HCEC 1CT (cell line): Measurements from ENCODE around the gene HDAC4.
A peak's percentile ranks its signal among the peaks of the same experiment; 100 is the strongest.

ENCODE experiments used
- DNase-seq: peaks from one replicate; pipeline ENCODE4 v3.0.0-alpha.2; 2017

The HDAC4 gene

DNA sequence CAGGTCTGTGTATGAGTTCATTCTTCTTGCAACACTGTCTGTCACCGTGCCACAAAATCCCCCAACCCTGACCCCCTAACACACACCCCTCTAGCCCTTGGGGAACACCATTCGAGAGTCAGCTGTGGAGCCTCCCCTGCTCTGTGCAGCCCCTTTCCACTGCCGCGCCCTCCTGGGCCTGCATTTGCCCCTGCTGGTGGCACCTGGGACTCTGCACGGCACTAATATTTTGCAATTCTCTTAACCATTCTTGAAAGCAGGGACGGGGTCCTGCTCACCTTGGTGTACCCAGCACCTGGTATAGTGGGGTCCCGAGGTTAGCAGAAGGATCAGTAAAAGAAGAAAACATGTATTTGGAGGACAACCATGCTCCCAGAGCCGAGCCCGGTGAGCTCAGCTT, 124.0 kb downstream of the HDAC4 start:
- no peak for DNase-seq

DNA sequence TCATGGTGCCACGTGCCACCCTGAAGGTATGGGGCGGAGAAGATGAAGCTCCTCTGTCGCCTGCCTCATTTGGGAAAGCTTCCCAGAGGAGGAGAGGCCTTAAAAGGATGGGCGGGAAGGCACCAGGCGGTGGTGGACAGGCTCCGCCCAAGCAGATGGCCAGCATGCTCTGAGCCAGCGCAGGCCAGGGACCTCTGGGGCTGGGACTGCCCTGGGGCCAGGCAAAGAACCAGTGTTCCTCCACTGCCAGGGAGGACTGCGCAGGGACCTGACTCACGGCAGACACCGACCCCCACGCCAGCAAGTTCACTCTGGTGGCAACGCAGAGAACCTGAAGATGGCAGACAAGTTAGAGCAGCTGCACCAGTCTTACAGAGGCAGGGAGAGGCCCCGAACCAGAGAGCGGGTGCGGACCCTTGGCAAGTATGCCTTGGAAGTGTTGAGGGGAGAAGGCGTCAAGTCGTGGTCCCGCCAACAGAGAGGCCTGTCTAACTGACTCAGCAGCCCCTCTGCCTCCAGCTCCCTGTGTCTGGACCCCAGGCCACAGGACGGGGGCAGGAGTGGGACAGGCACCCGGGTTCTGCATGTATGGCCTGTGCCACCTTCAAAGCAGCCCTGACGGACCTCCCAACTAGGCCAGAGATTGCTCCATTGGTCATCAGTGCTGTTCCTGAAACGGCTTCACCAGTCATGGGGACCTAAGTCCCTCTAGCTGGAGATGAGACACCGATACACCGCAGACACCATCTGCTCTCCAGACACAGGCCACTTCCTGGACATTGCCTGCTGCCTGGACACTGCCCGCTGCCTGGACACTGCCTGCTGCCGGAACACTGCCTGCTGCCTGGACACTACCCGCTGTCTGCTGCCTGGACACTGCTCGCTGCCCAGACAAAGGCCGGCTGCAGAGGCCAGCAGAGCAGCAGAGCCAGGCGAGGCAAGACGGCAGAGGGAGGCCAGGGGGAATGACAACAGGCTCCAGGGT, 124.7 kb downstream of the HDAC4 start:
- peak; percentile 82 for DNase-seq

DNA sequence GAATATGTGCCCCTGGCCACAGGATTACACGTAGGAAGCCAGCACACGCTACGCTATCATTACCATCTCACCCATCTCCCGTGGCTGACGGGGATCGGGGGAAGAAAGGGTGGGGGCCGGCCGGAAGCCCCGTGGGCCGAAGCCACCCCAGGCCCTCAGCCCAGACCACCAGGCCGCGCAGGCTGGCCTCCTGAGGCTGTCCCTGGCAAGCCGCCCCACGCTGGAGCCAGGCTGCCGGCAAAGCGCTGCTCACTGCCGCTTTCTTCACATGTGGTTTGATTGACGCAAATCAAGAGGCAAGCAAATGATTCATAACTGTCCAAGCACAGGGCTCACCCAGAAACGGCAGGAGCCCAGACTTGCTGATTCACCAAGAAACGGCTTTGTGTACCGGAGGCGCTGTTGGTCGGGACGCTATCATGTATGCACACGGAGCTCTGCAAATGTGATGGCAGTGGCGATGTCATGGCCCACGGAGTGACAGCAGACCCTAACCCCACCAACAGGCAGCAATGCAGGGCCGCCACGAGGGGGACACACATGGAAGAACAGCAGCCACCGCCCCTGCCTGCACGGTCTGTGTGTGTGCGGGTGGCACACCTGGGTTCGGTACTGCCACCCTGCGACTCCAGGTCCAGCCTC, 125.7 kb downstream of the HDAC4 start:
- DNase-seq: peak; percentile 98

DNA sequence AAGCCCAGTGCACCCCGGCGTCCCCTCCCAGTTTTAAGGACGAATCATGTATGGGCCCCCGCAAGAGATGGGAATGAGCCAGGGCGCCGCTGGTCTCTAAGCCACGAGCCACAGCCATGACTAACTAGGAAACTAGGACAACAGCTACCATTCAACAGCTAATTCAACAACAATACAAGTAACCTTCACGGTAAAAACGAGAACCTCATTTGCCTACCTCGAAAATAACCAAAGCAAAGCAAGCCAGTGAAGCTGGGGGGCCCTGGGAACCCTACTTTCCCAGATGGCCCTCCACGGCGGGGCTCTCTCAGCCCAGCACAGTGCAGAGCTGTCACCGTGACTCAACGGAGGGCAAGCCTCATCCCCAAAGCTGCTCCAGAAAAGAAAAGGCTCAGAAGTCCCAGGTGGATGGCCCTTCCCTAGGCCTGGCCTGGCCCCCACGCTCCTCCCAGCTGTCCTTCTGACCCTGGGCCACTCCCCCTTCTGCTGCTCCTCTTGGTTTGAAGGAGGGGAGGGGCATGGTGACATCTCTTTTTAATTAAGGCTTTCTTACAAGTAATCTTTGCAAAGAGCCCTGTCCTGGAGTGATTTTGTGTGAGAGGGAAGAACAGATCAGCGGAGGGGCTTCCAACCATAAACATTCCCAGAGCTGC, 126.3 kb downstream of the HDAC4 start:
- peak; percentile 68 for DNase-seq

DNA sequence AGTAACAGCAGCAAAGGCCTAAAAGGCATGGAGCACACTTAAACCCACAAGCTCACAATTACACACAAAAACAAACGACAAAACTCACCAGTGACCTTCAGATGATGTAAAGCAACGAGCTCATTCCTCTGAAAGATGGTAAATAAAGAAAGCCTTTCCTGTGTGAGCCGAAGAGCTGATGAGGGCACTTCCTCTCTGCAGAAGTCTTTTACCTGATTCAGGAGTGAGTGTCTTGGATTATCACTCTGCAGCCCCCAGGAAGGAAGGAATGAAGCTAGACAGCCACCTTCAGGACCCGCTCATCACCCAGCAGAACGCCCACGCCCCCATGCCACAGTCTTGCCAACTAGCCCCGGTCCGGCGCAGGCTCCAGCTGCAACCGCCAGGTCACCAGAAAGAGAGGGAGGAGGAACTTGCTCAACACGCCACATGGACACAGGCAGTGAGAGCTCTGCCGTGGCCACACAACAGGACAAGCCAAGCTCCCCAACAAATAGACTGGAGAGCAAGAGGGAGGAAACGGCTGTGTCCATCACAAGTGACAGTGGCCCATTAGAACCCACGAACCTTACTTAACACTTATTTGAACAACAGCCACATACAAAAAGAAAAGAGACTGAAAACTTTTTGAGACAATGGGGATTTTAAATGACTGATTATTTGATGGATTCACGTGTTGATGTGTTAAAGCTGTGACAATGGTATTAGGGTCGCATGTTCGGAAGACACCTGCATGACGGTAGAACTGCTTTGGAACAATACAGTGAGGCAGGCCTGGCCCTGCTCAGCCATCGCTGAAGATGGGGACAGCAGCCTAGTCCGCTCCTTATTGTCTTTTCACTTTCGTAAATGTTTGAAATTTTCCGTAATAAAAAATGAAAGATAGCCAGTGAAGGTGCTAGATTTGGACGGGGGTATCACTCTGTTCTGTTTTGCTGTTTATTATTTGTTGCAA, 127.3 kb downstream of the HDAC4 start:
- DNase-seq: no peak

DNA sequence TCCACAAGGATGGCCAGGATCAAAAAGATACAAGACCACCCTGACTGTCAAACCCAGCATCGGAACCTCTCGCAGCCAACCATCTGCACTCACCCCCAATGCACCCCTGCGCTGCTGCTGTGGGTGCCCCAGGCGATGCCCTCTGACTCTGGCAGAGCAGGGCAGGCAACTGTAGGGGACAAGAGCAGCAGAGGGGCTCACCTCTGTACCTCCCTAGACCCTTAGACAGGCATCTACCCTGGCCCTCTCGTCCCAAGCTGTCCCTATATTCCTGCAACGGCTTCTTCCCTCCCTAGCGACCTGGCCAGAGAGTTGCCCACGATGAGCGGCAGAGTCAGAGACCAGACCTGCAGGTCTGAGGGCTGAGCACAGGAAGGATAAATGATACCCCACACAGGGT, 128.2 kb downstream of the HDAC4 start:
- DNase-seq: no peak

DNA sequence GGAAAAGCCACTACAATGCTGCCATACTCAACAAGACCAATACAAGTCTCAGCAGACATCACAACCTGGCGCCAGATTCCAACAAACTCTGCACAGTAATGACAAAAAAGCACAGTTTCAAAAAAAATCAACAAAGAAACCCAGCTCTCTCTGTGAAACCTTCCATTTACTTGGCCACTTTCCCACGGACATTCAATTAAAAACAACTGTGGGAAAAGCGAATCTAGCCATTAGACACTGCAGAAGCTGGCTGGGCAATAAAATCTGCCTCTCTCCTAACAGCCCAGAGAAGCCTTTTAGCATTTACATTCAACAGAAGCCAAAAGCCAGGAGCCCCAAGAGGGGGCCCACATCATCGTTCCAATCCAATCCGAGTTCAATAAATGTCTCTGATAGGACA, 128.9 kb downstream of the HDAC4 start:
- no peak for DNase-seq

DNA sequence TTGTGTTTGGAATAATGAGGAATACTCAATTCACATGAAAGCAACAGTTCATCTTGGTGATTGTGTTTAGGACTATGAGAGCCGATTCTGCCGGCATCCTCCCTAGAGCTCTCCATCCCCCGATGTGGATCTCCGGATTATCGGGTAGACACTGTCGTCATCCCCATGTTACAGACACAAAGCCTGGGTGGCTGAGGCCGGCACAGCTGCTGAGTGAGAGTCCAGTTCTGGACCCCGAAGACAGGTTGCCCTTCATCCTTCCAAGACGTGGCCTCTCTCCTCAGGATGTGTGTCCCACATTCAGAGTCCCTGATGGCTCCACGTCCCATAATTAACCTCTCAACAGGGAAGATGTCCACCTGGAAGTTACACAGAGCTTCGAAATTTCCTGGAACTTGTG, 129.3 kb downstream of the HDAC4 start:
- DNase-seq: no peak

DNA sequence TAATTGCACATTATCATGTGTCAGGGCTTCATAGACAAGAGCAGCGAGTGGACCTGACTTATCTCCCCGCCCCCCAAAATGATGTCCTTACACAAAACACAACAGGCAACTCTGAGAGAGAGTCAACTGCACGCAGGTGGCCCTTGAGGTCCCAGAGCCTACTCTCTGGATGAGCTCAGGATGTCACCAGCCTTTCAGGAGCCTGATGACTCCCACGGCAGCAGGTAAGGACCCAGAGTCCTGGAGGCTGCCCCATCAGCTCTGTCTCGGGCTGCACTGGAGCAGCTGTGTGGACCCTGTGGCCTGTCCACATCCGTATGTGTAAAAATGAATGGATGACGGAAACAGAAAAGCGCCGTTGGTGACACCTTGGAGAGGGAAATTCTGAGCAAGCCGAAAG, 130.9 kb downstream of the HDAC4 start:
- no peak for DNase-seq

DNA sequence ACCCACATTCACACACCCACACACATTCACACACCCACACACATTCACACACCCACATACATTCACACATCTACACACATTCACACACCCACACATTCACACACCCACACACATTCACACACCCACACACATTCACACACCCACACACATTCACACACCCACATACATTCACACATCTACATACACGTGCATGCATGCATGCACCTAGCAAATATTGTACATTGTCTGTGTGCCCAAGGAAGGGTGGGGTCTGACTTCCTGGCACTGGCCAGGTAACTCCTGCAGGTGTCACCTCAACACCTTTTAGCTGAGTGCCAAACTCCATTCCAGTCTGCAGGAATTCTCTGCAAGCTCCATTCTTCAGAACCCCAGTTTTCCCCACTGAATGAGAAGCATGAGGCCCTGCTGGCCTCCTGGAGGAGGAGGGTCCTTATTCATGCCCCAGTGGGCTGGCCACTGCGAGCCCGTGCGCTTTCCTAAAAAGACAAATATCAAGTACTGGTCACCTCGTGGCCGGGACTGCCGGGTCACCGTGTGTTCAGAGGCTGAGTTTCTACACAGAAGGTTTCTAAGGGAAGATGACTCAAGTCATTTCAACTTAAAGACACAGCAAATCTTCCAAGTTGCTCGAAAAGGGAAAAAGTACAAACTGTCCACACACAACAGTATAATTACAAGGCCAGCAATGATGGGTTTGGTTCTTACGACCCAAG, 131.5 kb downstream of the HDAC4 start:
- no peak for DNase-seq

DNA sequence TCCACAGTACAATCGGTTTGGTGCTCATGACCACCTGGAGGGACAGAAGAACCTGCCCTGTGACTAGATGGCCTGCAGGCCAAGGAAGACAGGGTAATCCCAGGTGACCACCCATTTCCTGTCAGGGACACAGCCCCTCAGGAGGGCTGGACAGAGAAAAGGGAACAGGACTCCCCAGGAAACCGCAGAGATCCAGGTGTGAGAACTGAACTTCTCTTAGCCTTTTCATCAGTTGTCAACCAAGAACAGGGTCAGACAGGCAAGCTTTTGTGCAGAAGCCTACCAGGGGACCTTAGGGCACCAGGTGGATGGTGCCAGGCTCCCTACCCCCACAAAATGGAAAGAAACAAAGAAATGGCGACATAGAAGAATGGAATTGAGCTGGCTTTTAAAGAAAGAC, 132.3 kb downstream of the HDAC4 start:
- DNase-seq: no peak

DNA sequence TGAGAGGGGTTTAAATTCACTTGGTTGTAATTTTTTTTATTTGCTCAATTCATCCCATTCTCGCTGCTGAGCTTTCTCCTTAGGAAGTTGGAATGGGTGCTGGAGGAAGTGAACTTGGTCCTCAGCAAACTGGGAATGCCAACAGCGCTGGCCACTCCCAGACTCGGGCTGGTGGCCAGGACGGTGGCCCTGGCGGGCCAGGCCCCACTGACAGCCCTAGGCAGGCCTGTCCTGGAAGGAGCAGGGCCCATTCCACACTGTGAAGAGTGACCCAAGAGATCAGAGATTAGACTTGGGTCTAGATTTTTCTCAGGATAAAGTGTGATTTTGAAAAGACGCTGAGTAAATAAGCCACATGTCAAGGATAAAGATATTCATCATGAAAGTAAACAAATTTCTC, 132.7 kb downstream of the HDAC4 start:
- DNase-seq: no peak

DNA sequence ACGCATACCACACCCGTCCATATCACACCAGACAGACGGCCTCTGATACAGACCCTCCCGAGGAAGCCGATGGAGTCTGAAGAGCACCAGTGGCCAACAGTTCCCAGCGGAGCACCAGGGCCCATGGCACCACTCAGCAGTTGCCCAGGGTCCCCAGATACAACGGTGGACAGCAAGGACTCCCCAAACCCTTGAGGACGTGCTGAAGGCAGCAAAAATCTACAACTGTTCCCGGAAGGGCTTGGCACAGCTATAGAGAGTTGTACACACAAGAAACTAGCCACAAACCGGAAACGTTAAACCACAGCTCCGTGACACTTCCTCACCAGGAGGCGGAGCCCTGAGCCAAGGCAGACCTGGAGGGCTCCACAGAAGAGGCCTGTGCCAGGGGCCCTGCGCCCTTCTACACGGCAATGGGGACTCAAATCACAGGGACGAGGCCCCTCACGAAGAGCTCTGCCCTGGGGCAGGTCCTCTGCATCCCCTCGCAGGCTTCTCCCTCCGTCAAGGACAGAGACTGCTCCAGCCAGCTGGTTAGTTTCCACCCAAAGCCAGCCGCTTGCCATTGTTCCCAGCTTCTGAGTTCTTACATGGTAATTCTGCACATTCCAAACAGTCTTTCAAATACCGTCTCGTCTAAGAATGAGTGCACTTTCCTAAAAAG, 133.4 kb downstream of the HDAC4 start:
- DNase-seq: peak; percentile 82

DNA sequence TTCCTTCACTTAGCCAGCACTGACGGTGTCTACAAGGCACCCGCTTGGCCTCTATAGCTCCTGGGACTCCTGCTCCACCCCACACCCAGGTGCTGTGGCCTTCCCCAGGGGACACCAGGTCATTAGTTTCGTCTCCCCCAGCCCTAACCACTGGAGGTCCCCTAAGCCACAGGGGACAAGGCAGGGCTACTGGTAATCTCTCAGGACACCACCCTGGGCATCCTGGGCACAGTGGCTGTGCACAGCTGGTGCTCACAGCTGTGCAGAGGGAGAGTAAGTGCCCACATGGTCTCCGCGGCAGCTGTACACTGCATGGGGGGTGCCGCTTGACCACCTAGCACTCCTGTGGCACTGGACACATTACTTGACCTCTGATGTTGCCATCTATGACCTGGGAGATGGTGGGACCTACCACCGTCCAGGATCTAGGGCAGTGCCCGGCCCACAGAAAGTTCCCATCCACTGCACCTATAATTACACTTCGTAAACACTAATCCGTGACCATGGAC, 134.0 kb downstream of the HDAC4 start:
- no peak for DNase-seq

DNA sequence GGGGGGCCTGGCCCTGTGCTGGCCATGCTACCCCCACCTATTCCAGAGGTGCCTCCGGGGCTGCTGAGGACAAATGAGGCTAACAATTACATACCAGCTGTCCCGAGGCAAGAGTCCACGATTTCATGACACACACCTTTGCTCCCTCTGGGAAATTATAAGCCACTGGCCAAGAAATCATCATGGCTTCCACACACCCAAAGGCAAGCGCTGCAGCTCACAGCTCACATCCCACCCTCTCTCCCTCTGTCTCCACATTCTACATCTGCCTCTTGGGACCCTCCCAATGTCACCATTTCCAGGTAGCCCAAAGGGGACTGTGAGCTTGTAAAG, 134.4 kb downstream of the HDAC4 start:
- DNase-seq: no peak

DNA sequence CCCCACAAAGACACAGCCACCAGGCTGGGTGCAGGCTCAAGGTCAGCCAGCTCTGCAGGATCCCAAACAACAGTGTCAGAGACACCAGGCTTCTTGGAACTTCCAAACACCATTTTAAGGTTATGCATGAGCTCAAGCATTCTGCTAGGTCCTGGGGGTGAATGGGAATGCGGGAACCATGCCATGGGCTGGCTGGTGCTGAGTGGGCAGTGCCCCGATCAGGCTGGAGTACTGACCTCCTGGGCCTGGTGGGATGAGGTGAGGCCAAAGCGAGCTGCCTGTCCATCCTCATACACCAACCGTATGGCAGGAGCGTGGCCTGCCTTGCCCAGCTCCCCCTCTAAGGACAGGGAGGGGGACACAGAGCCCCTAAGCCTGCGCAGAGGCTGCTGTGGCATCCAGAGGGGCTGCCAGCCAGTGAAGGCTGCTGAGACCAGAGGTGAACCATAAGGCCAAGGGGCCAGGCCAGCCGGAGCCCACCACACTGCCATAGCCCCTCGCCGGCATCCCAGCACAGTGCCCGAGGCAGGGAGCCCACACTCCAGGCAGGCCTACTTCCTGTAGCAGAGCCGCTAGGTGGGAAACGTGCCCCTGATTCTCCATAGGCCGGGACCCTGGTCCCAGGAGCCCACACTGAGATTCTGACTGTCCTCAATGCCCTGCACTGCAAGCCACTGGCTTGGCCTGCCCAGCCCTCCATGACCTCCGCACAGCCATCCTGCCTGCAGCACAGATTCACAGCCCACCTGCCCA, 135.0 kb downstream of the HDAC4 start:
- DNase-seq: no peak

DNA sequence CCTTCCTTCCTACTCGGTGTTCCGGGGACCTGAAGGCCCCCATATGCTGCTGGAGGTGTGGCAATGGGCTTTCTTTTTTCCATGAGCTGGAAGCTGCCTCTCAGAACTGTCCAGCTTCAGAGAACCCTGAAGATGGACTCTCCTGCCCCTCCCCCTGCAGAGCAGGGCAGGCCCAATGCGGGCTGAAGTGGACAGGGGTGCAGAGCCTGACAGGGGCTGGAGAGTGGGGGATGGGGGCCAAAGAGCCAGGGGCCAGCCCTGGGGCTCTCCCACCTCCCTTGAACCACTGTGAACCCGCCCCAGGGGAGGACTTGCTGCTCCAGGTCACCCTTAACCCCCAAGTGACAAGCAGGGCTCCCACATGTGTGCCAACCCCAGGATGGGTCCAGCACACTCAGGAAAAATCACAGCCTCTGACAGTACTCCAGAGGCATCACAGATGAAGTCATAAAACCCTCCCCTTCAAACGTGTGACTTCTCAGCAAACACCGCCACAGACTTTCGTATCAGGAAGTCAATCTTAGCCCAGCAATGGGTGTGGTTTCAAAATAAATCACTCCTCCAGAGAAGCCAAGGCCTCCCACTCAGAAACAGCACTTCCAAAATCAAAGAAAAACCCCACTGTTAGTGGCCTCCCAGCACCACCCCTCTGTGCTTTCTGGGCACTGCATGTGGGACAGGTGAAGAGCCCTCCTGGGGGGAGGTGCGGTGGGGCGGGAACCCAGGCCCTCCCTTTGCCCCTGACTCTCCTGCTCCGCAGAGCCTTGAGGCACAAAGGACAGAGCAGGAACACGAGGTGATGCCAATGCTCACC, 135.8 kb downstream of the HDAC4 start:
- peak; percentile 68 for DNase-seq

DNA sequence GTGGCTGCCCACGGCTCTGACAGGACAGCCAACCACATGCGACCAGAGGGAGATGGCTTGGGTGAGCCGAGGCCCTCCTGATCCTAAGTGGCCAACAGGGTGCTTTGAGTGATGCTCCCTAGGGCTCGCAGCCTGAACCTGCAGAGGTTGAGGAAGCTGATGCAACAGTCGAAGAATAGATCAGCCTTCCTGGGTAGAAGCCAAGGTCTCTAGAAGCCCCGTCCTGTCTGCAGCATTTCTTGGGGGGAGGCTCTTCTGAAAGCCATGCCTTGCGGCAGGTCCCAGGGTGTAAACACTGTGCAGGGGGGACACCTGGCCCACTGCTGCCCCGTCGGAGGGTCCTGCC, 136.4 kb downstream of the HDAC4 start:
- DNase-seq: no peak

DNA sequence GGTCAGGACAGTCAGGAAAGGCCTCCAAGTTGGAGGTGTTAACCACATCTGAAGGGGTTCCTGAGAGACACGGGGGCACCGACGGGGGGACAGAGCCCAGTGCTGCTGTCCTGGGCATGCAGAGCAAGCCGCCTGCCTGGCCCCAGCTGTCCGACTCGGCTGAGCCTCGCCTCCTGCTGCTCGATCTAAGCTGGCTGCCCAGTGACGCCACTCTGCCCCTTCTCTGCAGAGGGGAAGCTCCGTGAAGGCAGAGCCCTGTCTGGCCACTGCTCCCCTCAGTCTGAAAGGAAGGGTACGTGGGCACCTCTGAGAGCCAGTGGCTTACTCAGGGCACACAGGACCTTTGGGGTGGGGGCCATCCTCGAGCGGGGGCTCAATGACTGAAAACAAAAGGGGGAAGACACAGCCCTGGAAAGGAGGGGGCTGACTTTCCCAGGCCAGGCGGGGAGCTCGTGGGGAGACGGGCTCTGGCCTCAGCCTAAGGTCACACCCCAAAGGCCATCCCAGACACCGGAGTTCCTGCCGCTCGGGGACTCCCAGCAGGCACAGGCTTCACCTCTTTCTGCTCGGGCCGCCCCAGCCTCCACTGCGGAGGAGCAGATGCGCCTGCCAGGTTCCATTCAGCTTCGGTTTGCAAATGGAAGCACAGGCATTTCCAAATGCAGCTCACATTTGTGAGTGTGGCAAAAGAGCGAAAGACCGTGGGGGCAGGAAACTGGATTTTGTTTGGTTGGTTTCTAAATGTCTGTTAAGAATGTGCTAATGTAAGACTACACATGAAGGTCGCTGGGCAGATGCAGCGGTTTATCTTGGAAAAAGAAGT, 136.9 kb downstream of the HDAC4 start:
- DNase-seq: no peak
